DND-41 (cell line): ENCODE data around the gene TNFSF15.

ENCODE experiments used
- ATAC-seq: fragments of 200-7000 bp; cut with Tn5 transposase; 3 replicates; pipeline ENCODE4 v1.9.1; 2021; ENCODE audit warnings: low read depth; ENCODE audit not compliant: insufficient read depth
- DNase-seq: peaks from one replicate; pipeline ENCODE4 v3.0.0-alpha.2; 2020
- H2AFZ ChIP-seq: 2 replicates; pipeline ENCODE4 v1.6.0; 2012; ENCODE audit warnings: low read depth, low read length
- H3K27ac ChIP-seq: 2 replicates; pipeline ENCODE4 v1.5.1; 2012; ENCODE audit warnings: low read length, inconsistent platforms
- H3K27me3 ChIP-seq: fragments of 200-600 bp; sonication (generic); 2 replicates; pipeline ENCODE4 v1.6.0; 2012; ENCODE audit warnings: low read length, mild to moderate bottlenecking, inconsistent platforms; ENCODE audit not compliant: insufficient read depth, poor library complexity
- H3K36me3 ChIP-seq: 2 replicates; pipeline ENCODE4 v1.5.1; 2012; ENCODE audit warnings: low read length, inconsistent platforms; ENCODE audit not compliant: insufficient read depth
- H3K4me1 ChIP-seq: 2 replicates; pipeline ENCODE4 v1.5.1; 2012; ENCODE audit warnings: mild to moderate bottlenecking, low read length; ENCODE audit not compliant: insufficient read depth
- H3K4me2 ChIP-seq: 2 replicates; pipeline ENCODE4 v1.6.0; 2012; ENCODE audit warnings: mild to moderate bottlenecking, moderate library complexity, low read length, inconsistent platforms; ENCODE audit not compliant: insufficient read depth
- H3K4me3 ChIP-seq, 2 experiments: fragments of 200-600 bp in 1 of 2; shearing (Covaris generic) in 1 of 2; 2 replicates each; pipeline ENCODE4 v1.5.1; 2012 to 2016; ENCODE audit warnings: inconsistent platforms in 2 of 2, low read length in 2 of 2, mild to moderate bottlenecking in 2 of 2, low read depth in 1 of 2, moderate library complexity in 1 of 2
- H3K79me2 ChIP-seq: 2 replicates; pipeline ENCODE4 v1.6.0; 2012; ENCODE audit warnings: low read length, inconsistent platforms; ENCODE audit not compliant: insufficient read depth
- H3K9ac ChIP-seq: 2 replicates; pipeline ENCODE4 v1.6.0; 2012; ENCODE audit warnings: low read depth, mild to moderate bottlenecking, inconsistent platforms, low read length, moderate library complexity
- H3K9me3 ChIP-seq: 2 replicates; pipeline ENCODE4 v1.5.1; 2012; ENCODE audit warnings: low read length, moderate library complexity, mild to moderate bottlenecking, inconsistent platforms; ENCODE audit not compliant: insufficient read depth, severe bottlenecking
- H4K20me1 ChIP-seq: 2 replicates; pipeline ENCODE4 v1.6.0; 2012; ENCODE audit warnings: low read length; ENCODE audit not compliant: insufficient read depth
- EZH2 ChIP-seq: IDR thresholded peaks from 3 replicates; pipeline ENCODE4 v1.6.1; 2012; ENCODE audit warnings: borderline replicate concordance, low read depth, mild to moderate bottlenecking, moderate library complexity, low read length, inconsistent platforms; ENCODE audit not compliant: severe bottlenecking
- TF ChIP-seq, protein P1 (sequence below): IDR thresholded peaks from 2 replicates; pipeline ENCODE4 v1.5.1; 2012; ENCODE audit warnings: borderline replicate concordance, low read length, moderate library complexity, mild to moderate bottlenecking; ENCODE audit not compliant: poor library complexity, severe bottlenecking; ENCODE audit errors: extremely low read depth

TNFSF15 gene

GRCh38 chr9:114791312-114791711, 14.5 kb downstream of the TNFSF15 start:
- no peaks in the 10 kb centered on the region for H3K36me3 ChIP-seq
- ATAC-seq: no peak
- no peaks in the 10 kb centered on the region for H3K27me3 ChIP-seq
- no peak overlapping the region for H3K27ac ChIP-seq
- H3K9me3 ChIP-seq: no peaks in the 10 kb centered on the region
- H3K79me2 ChIP-seq: no peaks in the 10 kb centered on the region
- DNase-seq: no peak
- TF ChIP-seq, protein P1, sequence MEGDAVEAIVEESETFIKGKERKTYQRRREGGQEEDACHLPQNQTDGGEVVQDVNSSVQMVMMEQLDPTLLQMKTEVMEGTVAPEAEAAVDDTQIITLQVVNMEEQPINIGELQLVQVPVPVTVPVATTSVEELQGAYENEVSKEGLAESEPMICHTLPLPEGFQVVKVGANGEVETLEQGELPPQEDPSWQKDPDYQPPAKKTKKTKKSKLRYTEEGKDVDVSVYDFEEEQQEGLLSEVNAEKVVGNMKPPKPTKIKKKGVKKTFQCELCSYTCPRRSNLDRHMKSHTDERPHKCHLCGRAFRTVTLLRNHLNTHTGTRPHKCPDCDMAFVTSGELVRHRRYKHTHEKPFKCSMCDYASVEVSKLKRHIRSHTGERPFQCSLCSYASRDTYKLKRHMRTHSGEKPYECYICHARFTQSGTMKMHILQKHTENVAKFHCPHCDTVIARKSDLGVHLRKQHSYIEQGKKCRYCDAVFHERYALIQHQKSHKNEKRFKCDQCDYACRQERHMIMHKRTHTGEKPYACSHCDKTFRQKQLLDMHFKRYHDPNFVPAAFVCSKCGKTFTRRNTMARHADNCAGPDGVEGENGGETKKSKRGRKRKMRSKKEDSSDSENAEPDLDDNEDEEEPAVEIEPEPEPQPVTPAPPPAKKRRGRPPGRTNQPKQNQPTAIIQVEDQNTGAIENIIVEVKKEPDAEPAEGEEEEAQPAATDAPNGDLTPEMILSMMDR: no peak
- TF ChIP-seq EZH2: no peak
- no peaks in the 10 kb centered on the region for H4K20me1 ChIP-seq
- no peaks in the 10 kb centered on the region for H3K4me1 ChIP-seq
- no peak overlapping the region for H2AFZ ChIP-seq
- H3K4me3 ChIP-seq: no peak overlapping the region
- H3K4me2 ChIP-seq: no peak overlapping the region
- no peak overlapping the region for H3K9ac ChIP-seq

- H3K27ac ChIP-seq: no peak overlapping the region
- H3K27me3 ChIP-seq: no peaks in the 10 kb centered on the region
- H3K4me3 ChIP-seq: no peak overlapping the region
- no peaks in the 10 kb centered on the region for H3K4me1 ChIP-seq
- no peak overlapping the region for H3K4me2 ChIP-seq
- DNase-seq (no peak), ATAC-seq (no peak)
- no peaks in the 10 kb centered on the region for H4K20me1 ChIP-seq
- no peaks in the 10 kb centered on the region for H3K9me3 ChIP-seq
- H3K79me2 ChIP-seq: no peaks in the 10 kb centered on the region
- H2AFZ ChIP-seq: no peak overlapping the region
- H3K9ac ChIP-seq: no peak overlapping the region
- no peaks in the 10 kb centered on the region for H3K36me3 ChIP-seq
- TF ChIP-seq, protein P1: no peak
- no peak for TF ChIP-seq EZH2
These were observed 15.3 kb downstream of the TNFSF15 start for GRCh38 chr9:114790521-114790920.

DNA sequence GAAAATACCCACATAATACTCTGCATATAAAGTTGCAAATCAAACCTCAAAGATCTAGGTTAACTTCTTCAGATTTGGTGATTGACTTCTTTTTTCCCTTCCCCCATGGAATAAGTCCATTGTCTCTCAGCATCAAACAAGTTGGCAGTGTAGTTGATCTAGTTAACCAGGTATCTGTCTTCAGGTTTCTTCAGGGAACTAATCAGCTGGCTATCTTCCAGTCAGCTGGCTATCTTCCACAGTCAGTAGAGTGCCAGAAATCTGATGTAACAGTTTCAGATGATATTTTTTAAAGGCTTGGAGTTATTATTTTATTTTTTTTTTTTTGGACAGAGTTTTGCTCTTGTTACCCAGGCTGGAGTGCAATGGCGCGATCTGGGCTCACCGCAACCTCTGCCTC, 16.8 kb downstream of the TNFSF15 start:
- ATAC-seq: no peak
- H4K20me1 ChIP-seq: no peaks in the 10 kb centered on the region
- no peak for DNase-seq
- no peaks in the 10 kb centered on the region for H3K79me2 ChIP-seq
- no peak overlapping the region for H2AFZ ChIP-seq
- H3K36me3 ChIP-seq: no peaks in the 10 kb centered on the region
- no peak overlapping the region for H3K9ac ChIP-seq
- no peak overlapping the region for H3K4me2 ChIP-seq
- no peaks in the 10 kb centered on the region for H3K4me1 ChIP-seq
- no peak for TF ChIP-seq EZH2
- TF ChIP-seq, protein P1: no peak
- no peak overlapping the region for H3K4me3 ChIP-seq
- H3K27ac ChIP-seq: no peak overlapping the region
- no peaks in the 10 kb centered on the region for H3K27me3 ChIP-seq
- no peaks in the 10 kb centered on the region for H3K9me3 ChIP-seq

GRCh38 chr9:114787781-114788498, 17.9 kb downstream of the TNFSF15 start:
- no peak overlapping the region for H3K9ac ChIP-seq
- no peaks in the 10 kb centered on the region for H3K79me2 ChIP-seq
- H3K4me3 ChIP-seq: no peak overlapping the region
- no peaks in the 10 kb centered on the region for H3K4me1 ChIP-seq
- no peak overlapping the region for H3K4me2 ChIP-seq
- DNase-seq (no peak), ATAC-seq (no peak)
- no peak overlapping the region for H2AFZ ChIP-seq
- no peaks in the 10 kb centered on the region for H3K36me3 ChIP-seq
- no peaks in the 10 kb centered on the region for H3K27me3 ChIP-seq
- no peaks in the 10 kb centered on the region for H3K9me3 ChIP-seq
- TF ChIP-seq, protein P1: no peak
- TF ChIP-seq EZH2: no peak
- no peak overlapping the region for H3K27ac ChIP-seq
- H4K20me1 ChIP-seq: no peaks in the 10 kb centered on the region
